ENCODE measurements around the gene APOA5.

DNA sequence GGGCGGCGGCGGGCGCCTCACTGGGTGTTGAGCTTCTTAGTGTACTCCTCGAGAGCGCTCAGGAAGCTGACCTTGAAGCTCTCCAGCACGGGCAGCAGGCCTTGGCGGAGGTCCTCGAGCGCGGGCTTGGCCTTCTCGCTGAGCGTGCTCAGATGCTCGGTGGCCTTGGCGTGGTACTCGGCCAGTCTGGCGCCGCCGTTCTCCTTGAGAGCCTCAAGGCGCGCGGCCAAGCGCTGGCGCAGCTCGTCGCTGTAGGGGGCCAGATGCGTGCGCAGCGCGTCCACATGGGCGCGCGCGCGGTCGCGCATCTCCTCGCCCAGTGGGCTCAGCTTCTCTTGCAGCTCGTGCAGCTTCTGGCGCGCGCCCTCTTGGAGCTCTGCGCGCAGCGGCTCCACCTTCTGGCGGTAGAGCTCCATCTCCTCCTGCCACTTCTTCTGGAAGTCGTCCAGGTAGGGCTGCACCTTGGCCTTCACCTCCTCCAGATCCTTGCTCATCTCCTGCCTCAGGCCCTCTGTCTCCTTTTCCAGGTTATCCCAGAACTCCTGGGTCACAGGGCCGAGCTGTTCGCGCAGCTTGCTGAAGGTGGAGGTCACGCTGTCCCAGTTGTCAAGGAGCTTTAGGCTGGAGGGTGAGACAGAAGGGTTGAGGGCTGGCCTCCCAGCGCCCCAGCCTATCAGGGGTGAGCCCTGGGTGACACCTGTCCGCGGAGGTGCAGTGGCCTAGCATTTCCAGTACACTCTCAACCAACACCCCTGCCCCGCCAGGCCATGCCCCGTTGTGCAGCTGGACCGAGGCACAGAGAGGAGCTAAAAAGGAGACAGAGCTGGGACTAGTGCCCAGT lies 44.3 kb upstream of the APOA5 start:
- TF ChIP-seq, protein P1, sequence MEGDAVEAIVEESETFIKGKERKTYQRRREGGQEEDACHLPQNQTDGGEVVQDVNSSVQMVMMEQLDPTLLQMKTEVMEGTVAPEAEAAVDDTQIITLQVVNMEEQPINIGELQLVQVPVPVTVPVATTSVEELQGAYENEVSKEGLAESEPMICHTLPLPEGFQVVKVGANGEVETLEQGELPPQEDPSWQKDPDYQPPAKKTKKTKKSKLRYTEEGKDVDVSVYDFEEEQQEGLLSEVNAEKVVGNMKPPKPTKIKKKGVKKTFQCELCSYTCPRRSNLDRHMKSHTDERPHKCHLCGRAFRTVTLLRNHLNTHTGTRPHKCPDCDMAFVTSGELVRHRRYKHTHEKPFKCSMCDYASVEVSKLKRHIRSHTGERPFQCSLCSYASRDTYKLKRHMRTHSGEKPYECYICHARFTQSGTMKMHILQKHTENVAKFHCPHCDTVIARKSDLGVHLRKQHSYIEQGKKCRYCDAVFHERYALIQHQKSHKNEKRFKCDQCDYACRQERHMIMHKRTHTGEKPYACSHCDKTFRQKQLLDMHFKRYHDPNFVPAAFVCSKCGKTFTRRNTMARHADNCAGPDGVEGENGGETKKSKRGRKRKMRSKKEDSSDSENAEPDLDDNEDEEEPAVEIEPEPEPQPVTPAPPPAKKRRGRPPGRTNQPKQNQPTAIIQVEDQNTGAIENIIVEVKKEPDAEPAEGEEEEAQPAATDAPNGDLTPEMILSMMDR (IDR thresholded peaks at IDR 0.05; ENCODE audit: extremely low read depth in 1 of 2, insufficient read depth in 1 of 2, low read depth in 1 of 2, low read length in 2 of 2): peak; percentile 56 to 81
- TF ChIP-seq EZH2 (IDR thresholded peaks at IDR 0.05; ENCODE audit: borderline replicate concordance, low read depth, low read length, severe bottlenecking) (no peak), MYC (IDR thresholded peaks at IDR 0.05; ENCODE audit: low read depth, low read length) (no peak), POLR2A (IDR thresholded peaks at IDR 0.05; ENCODE audit: low read depth, low read length) (no peak), POLR2AphosphoS5 (IDR thresholded peaks at IDR 0.05; ENCODE audit: insufficient read depth, low read depth, low read length) (peak; percentile 68), FOS (IDR thresholded peaks at IDR 0.05; ENCODE audit: borderline replicate concordance, insufficient read depth, low read length) (no peak), GATA2 (IDR thresholded peaks at IDR 0.05; ENCODE audit: insufficient read depth, insufficient read length, low read depth, low read length) (no peak)
- TF ChIP-seq, protein P2, sequence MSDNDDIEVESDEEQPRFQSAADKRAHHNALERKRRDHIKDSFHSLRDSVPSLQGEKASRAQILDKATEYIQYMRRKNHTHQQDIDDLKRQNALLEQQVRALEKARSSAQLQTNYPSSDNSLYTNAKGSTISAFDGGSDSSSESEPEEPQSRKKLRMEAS (IDR thresholded peaks at IDR 0.05; ENCODE audit: insufficient read depth, insufficient read length): peak; percentile 37
